Hepatocyte (in vitro differentiated cells): ENCODE results near the gene HEPHL1. TPM values are rescaled to one million over a fixed set of nuclear protein-coding genes. Genes with fewer than 3 reads are reported as not detected.
A peak's percentile ranks its signal among the peaks of the same experiment; 100 is the strongest.

ENCODE experiments used
- DNase-seq: peaks from one replicate; pipeline ENCODE4 v3.0.0-alpha.2; 2016; ENCODE audit warnings: low spot score
- H2AFZ ChIP-seq: fragments of 200-600 bp; sonication (generic); 2 replicates; pipeline ENCODE4 v1.6.0; 2016; ENCODE audit warnings: antibody characterized with exemption, mild to moderate bottlenecking
- H3K27ac ChIP-seq: fragments of 200-600 bp; sonication (generic); 2 replicates; pipeline ENCODE4 v1.5.1; 2016; ENCODE audit warnings: mild to moderate bottlenecking
- H3K27me3 ChIP-seq: fragments of 200-600 bp; sonication (generic); 2 replicates; pipeline ENCODE4 v1.6.1; 2016
- H3K36me3 ChIP-seq: fragments of 200-600 bp; sonication (generic); replicated peaks from 2 replicates; pipeline ENCODE4 v1.5.1; 2016; ENCODE audit warnings: low read depth; ENCODE audit not compliant: insufficient read depth
- H3K4me1 ChIP-seq: fragments of 200-600 bp; sonication (generic); 2 replicates; pipeline ENCODE4 v1.5.1; 2016; ENCODE audit warnings: mild to moderate bottlenecking, moderate library complexity; ENCODE audit not compliant: insufficient read depth
- H3K4me2 ChIP-seq: fragments of 200-600 bp; sonication (generic); 2 replicates; pipeline ENCODE4 v1.6.0; 2016
- H3K4me3 ChIP-seq: fragments of 200-600 bp; sonication (generic); 2 replicates; pipeline ENCODE4 v1.5.1; 2016; ENCODE audit warnings: mild to moderate bottlenecking
- H3K79me2 ChIP-seq: fragments of 200-600 bp; sonication (generic); 2 replicates; pipeline ENCODE4 v1.6.0; 2017; ENCODE audit warnings: mild to moderate bottlenecking
- H3K9me2 ChIP-seq: fragments of 200-600 bp; sonication (generic); replicated peaks from 2 replicates; pipeline ENCODE4 v1.6.0; 2017; ENCODE audit warnings: mild to moderate bottlenecking; ENCODE audit not compliant: insufficient read depth
- H3K9me3 ChIP-seq: fragments of 200-600 bp; sonication (generic); 2 replicates; pipeline ENCODE4 v1.5.1; 2016; ENCODE audit warnings: low read depth, mild to moderate bottlenecking
- H4K20me1 ChIP-seq: fragments of 200-600 bp; sonication (generic); 2 replicates; pipeline ENCODE4 v1.6.0; 2016; ENCODE audit warnings: mild to moderate bottlenecking; ENCODE audit not compliant: insufficient read depth, poor library complexity, severe bottlenecking
- EZH2 ChIP-seq: fragments of 200-600 bp; sonication (generic); IDR thresholded peaks from 2 replicates; pipeline ENCODE4 v1.6.1; 2016; ENCODE audit warnings: antibody characterized with exemption, mild to moderate bottlenecking, borderline replicate concordance
- EZH2phosphoT487 ChIP-seq: fragments of 200-600 bp; sonication (generic); IDR thresholded peaks from one replicate; pipeline ENCODE4 v1.6.1; 2018; ENCODE audit warnings: antibody characterized with exemption, mild to moderate bottlenecking, low read depth, moderate library complexity; ENCODE audit not compliant: unreplicated experiment, severe bottlenecking
- WGBS: methylation state at CpG from one replicate; pipeline ENCODE4 v1.1.6; 2016; ENCODE audit warnings: low lambda C conversion rate; ENCODE audit errors: missing lambda C conversion rate; 5-methylcytosine and 5-hydroxymethylcytosine counted together
- polyA plus RNA-seq: library from polyadenylated mRNA; unstranded; fragments of >200 nt; fragmentation: Nextera tagmentation; extraction: Ambion mirVana; gene quantifications from 2 replicates; pipeline ENCODE4 v1.2.1, GENCODE V29; 2016
- total RNA-seq: library from RNA; depleted of rRNA; stranded (reverse); fragments of >200 nt; gene quantifications from 2 replicates; pipeline ENCODE4 v1.2.3, GENCODE V29; 2014
- TF ChIP-seq, protein P1 (sequence below): fragments of 200-600 bp; sonication (generic); IDR thresholded peaks from 2 replicates; pipeline ENCODE4 v1.5.1; 2016; ENCODE audit warnings: antibody characterized with exemption, mild to moderate bottlenecking; ENCODE audit not compliant: poor library complexity

Gene HEPHL1
- total and polyA plus RNA-seq, 2 experiments from 2014 or later, result 0.07 to 0.17 TPM

DNA sequence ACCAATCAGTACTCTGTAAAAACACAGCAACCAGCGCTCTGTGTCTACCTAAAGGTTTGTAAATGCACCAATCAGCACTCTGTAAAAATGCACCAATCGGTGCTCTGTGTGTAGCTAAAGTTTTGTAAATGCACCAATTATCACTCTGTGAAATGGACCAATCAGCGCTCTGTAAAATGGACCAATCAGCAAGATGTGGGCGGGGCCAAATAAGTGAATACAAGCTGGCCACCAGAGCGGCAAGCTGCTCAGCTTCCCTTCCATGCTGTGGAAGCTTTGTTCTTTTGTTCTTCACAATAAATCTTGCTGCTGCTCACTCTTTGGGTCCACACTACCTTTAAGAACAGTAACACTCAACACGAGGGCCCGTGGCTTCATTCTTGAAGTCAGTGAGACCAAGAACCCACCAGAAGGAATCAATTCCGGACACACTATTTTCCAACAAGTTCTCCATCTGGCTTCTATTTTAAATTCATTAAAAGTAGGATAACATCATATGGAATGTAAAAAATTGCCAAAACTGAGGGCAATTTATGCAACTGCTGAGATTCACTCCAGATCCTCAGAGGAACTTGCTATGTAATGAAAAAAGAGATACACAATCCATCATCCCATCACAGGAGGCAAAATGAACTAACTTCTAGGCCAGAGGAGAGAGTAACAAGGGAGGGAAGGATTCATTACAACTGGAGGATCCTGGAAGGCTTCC is 104.4 kb downstream of the HEPHL1 start:
- Histone ChIP-seq H3K4me1 (peaks cover 19% of the 10 kb centered on the region), H3K79me2 (peaks cover 31% of the 10 kb centered on the region), H3K9me2 (no peaks in the 10 kb centered on the region), H3K27me3 (no peaks in the 10 kb centered on the region), H3K4me3 (no peak overlapping the region), H3K36me3 (no peaks in the 10 kb centered on the region), H3K27ac (no peak overlapping the region), H2AFZ (no peak overlapping the region), H3K9me3 (no peaks in the 10 kb centered on the region), H3K4me2 (no peak overlapping the region), H4K20me1 (no peaks in the 10 kb centered on the region)
- no peak for DNase-seq
- WGBS, result 96% methylated on average over 8 of the region's 8 CpGs
- TF ChIP-seq, protein P1, sequence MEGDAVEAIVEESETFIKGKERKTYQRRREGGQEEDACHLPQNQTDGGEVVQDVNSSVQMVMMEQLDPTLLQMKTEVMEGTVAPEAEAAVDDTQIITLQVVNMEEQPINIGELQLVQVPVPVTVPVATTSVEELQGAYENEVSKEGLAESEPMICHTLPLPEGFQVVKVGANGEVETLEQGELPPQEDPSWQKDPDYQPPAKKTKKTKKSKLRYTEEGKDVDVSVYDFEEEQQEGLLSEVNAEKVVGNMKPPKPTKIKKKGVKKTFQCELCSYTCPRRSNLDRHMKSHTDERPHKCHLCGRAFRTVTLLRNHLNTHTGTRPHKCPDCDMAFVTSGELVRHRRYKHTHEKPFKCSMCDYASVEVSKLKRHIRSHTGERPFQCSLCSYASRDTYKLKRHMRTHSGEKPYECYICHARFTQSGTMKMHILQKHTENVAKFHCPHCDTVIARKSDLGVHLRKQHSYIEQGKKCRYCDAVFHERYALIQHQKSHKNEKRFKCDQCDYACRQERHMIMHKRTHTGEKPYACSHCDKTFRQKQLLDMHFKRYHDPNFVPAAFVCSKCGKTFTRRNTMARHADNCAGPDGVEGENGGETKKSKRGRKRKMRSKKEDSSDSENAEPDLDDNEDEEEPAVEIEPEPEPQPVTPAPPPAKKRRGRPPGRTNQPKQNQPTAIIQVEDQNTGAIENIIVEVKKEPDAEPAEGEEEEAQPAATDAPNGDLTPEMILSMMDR, result no peak
- TF ChIP-seq EZH2phosphoT487 (no peak), EZH2 (no peak)

DNA sequence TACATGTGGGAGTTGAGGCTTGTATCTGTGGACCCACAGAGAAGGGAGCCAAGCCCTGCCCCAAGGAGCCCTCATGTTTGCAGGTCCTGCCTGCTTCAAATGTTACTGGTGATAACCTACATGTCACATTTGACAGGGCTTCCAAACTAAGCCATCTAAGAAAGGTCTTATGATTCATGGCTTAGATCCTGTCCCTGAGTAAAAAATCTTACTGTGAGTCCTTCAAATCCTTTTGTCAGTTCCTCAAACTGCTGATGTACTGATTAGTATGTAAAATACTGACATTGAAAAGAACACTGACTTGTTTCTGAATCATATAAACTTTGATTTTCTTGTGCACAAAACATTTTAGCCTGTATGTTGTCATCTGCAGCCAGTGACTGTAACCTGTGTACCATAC is 106.5 kb downstream of the HEPHL1 start:
- H3K9me2 ChIP-seq, result no peaks in the 10 kb centered on the region
- H2AFZ ChIP-seq, result peak overlapping the region; percentile 47
- peak overlapping the region; percentile 88 for H3K4me2 ChIP-seq
- no peak for TF ChIP-seq EZH2phosphoT487
- TF ChIP-seq EZH2, result no peak
- TF ChIP-seq, protein P1, result no peak
- peaks cover 52% of the 10 kb centered on the region for H3K79me2 ChIP-seq
- no peaks in the 10 kb centered on the region for H3K9me3 ChIP-seq
- peak overlapping the region; percentile 71 for H3K4me3 ChIP-seq
- peak overlapping the region; percentile 97 for H3K27ac ChIP-seq
- no peaks in the 10 kb centered on the region for H4K20me1 ChIP-seq
- H3K36me3 ChIP-seq, result no peaks in the 10 kb centered on the region
- H3K4me1 ChIP-seq, result peaks cover 32% of the 10 kb centered on the region
- no peak for DNase-seq
- no peaks in the 10 kb centered on the region for H3K27me3 ChIP-seq

DNA sequence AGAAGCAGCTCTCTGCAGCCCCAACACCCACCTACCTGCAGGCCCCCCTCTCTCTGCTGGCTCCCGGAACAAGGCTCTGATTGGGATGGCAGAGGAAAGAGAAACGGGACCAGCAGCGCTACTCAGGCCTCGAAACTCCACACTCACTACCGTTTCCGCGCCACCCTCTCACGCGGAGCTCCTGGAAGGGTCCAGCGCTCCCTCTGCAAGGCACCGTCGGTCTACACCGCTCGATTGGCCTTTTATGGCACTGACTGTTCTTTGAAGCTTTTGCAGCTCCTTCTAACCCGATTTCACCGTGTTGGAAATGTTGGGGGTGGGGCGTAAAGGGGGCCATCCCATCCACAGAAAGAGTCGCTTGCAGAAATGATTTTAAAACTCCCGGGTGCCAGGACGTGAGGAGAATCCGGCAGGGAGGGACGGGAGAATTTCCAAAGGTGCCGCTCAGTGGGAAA is 107.2 kb downstream of the HEPHL1 start:
- Histone ChIP-seq H3K27me3 (no peaks in the 10 kb centered on the region), H3K4me2 (peak overlapping the region; percentile 88), H2AFZ (peak overlapping the region; percentile 47), H4K20me1 (peaks cover 5% of the 10 kb centered on the region), H3K79me2 (peaks cover 58% of the 10 kb centered on the region), H3K9me3 (no peaks in the 10 kb centered on the region), H3K4me3 (peak overlapping the region; percentile 71), H3K36me3 (no peaks in the 10 kb centered on the region), H3K27ac (peak overlapping the region; percentile 97), H3K9me2 (no peaks in the 10 kb centered on the region), H3K4me1 (peaks cover 32% of the 10 kb centered on the region)
- WGBS, result 1% methylated on average over 23 of the region's 23 CpGs
- DNase-seq, result no peak
- TF ChIP-seq EZH2 (no peak), EZH2phosphoT487 (no peak)
- TF ChIP-seq, protein P1, result no peak
